ENCODE results near the gene ARHGAP6.

The ARHGAP6 gene

GRCh38 chrX:11422525-11422857, 243.2 kb downstream of the ARHGAP6 start:
- DNase-seq: no peak

- no peak for DNase-seq
Observed at GRCh38 chrX:11421805-11422524, 243.8 kb downstream of the ARHGAP6 start.

GRCh38 chrX:11420851-11421250, 244.9 kb downstream of the ARHGAP6 start:
- DNase-seq: no peak

GRCh38 chrX:11419102-11419501, 246.6 kb downstream of the ARHGAP6 start:
- no peak for DNase-seq

- DNase-seq: no peak
Observed at GRCh38 chrX:11416600-11416999, 249.1 kb downstream of the ARHGAP6 start.

- no peak for DNase-seq
Observed at GRCh38 chrX:11414091-11414490, 251.6 kb downstream of the ARHGAP6 start.

- no peak for DNase-seq
Observed at GRCh38 chrX:11412715-11413623, 252.8 kb downstream of the ARHGAP6 start.

GRCh38 chrX:11409957-11410356, 255.8 kb downstream of the ARHGAP6 start:
- DNase-seq: no peak

- DNase-seq: no peak
Observed at GRCh38 chrX:11408783-11409182, 256.9 kb downstream of the ARHGAP6 start.

GRCh38 chrX:11408109-11408405, 257.7 kb downstream of the ARHGAP6 start:
- DNase-seq: no peak

GRCh38 chrX:11407331-11408108, 258.2 kb downstream of the ARHGAP6 start:
- DNase-seq: no peak

- DNase-seq: no peak
Observed at GRCh38 chrX:11406109-11406765, 259.5 kb downstream of the ARHGAP6 start.

- no peak for DNase-seq
Observed at GRCh38 chrX:11403631-11404030, 262.1 kb downstream of the ARHGAP6 start.

- DNase-seq: no peak
Observed at GRCh38 chrX:11401966-11402365, 263.8 kb downstream of the ARHGAP6 start.

GRCh38 chrX:11399489-11400094, 266.1 kb downstream of the ARHGAP6 start:
- DNase-seq: no peak

- no peak for DNase-seq
Observed at GRCh38 chrX:11398785-11399184, 266.9 kb downstream of the ARHGAP6 start.

- DNase-seq: no peak
Observed at GRCh38 chrX:11398139-11398538, 267.6 kb downstream of the ARHGAP6 start.

GRCh38 chrX:11397680-11398079, 268.0 kb downstream of the ARHGAP6 start:
- no peak for DNase-seq

GRCh38 chrX:11395859-11396258, 269.9 kb downstream of the ARHGAP6 start:
- DNase-seq: no peak

GRCh38 chrX:11393949-11394654, 271.6 kb downstream of the ARHGAP6 start:
- DNase-seq: no peak

GRCh38 chrX:11386812-11387211, 278.9 kb downstream of the ARHGAP6 start:
- no peak for DNase-seq

GRCh38 chrX:11386001-11386523, 279.7 kb downstream of the ARHGAP6 start:
- no peak for DNase-seq
